HEK293 (cell line): ENCODE measurements around the gene VWA5A.

Source experiments
- GLI4 ChIP-seq: fragments of 450-650 bp; formaldehyde crosslinking; IDR thresholded peaks from 2 replicates; pipeline ENCODE4 v1.5.1; 2016; ENCODE audit warnings: missing biosample characterization, missing genetic modification characterization
- HOXC10 ChIP-seq: sonication (generic); formaldehyde crosslinking; IDR thresholded peaks from 2 replicates; pipeline ENCODE4 v1.8.1; 2023; ENCODE audit warnings: mild to moderate bottlenecking, missing genetic modification reagents
- KLF8 ChIP-seq: fragments of 450-650 bp; formaldehyde crosslinking; IDR thresholded peaks from 2 replicates; pipeline ENCODE4 v1.5.1; 2016; ENCODE audit warnings: missing biosample characterization, missing genetic modification characterization
- MEIS1 ChIP-seq: sonication (generic); formaldehyde crosslinking; IDR thresholded peaks from 2 replicates; pipeline ENCODE4 v1.8.1; 2022; ENCODE audit warnings: missing genetic modification reagents, mild to moderate bottlenecking, borderline replicate concordance
- MYNN ChIP-seq: fragments of 450-650 bp; formaldehyde crosslinking; IDR thresholded peaks from 2 replicates; pipeline ENCODE4 v1.5.1; 2016; ENCODE audit warnings: missing biosample characterization, missing genetic modification characterization, borderline replicate concordance
- WT1 ChIP-seq: fragments of 450-650 bp; formaldehyde crosslinking; IDR thresholded peaks from 2 replicates; pipeline ENCODE4 v1.5.1; 2016; ENCODE audit warnings: missing biosample characterization, missing genetic modification characterization
- YY2 ChIP-seq: fragments of 450-650 bp; formaldehyde crosslinking; IDR thresholded peaks from 2 replicates; pipeline ENCODE4 v1.5.1; 2016; ENCODE audit warnings: missing biosample characterization, missing genetic modification characterization
- ZBTB17 ChIP-seq: fragments of 450-650 bp; formaldehyde crosslinking; IDR thresholded peaks from 2 replicates; pipeline ENCODE4 v1.5.1; 2016; ENCODE audit warnings: missing biosample characterization, missing genetic modification characterization
- ZBTB8A ChIP-seq: fragments of 450-650 bp; formaldehyde crosslinking; IDR thresholded peaks from 2 replicates; pipeline ENCODE4 v1.5.1; 2016; ENCODE audit warnings: missing biosample characterization, missing genetic modification characterization
- ZFHX2 ChIP-seq: fragments of 450-650 bp; formaldehyde crosslinking; conservative IDR thresholded peaks from 2 replicates; pipeline ENCODE4 v1.5.1; 2016; ENCODE audit warnings: missing biosample characterization, missing genetic modification characterization
- ZNF112 ChIP-seq: fragments of 450-650 bp; formaldehyde crosslinking; IDR thresholded peaks from 2 replicates; pipeline ENCODE4 v1.5.0; 2017; ENCODE audit warnings: missing biosample characterization, missing genetic modification characterization
- ZNF121 ChIP-seq: fragments of 450-650 bp; formaldehyde crosslinking; IDR thresholded peaks from 2 replicates; pipeline ENCODE4 v1.5.1; 2016; ENCODE audit warnings: missing biosample characterization, missing genetic modification characterization
- ZNF175 ChIP-seq: fragments of 450-650 bp; formaldehyde crosslinking; IDR thresholded peaks from 2 replicates; pipeline ENCODE4 v1.5.1; 2016; ENCODE audit warnings: missing biosample characterization, missing genetic modification characterization
- ZNF184 ChIP-seq: fragments of 450-650 bp; IDR thresholded peaks from 2 replicates; pipeline ENCODE4 v1.5.1; 2018; ENCODE audit warnings: missing biosample characterization, mild to moderate bottlenecking, missing genetic modification characterization
- ZNF19 ChIP-seq: fragments of 450-650 bp; formaldehyde crosslinking; IDR thresholded peaks from 2 replicates; pipeline ENCODE4; 2016; ENCODE audit warnings: missing biosample characterization, missing genetic modification characterization, low read depth
- ZNF2 ChIP-seq: fragments of 450-650 bp; formaldehyde crosslinking; IDR thresholded peaks from 2 replicates; pipeline ENCODE4 v1.5.1; 2016; ENCODE audit warnings: missing biosample characterization, missing genetic modification characterization
- ZNF221 ChIP-seq: fragments of 450-650 bp; formaldehyde crosslinking; IDR thresholded peaks from 2 replicates; pipeline ENCODE4 v1.5.1; 2017; ENCODE audit warnings: missing biosample characterization, missing genetic modification characterization, borderline replicate concordance
- ZNF280C ChIP-seq: fragments of 450-650 bp; formaldehyde crosslinking; IDR thresholded peaks from 2 replicates; pipeline ENCODE4 v1.5.1; 2016; ENCODE audit warnings: missing biosample characterization, missing genetic modification characterization
- ZNF354C ChIP-seq: fragments of 450-650 bp; formaldehyde crosslinking; IDR thresholded peaks from 2 replicates; pipeline ENCODE4 v1.5.1; 2016; ENCODE audit warnings: missing biosample characterization, missing genetic modification characterization, low read depth, borderline replicate concordance
- ZNF394 ChIP-seq: fragments of 450-650 bp; formaldehyde crosslinking; IDR thresholded peaks from 2 replicates; pipeline ENCODE4 v1.5.1; 2016; ENCODE audit warnings: missing biosample characterization, missing genetic modification characterization, mild to moderate bottlenecking, moderate library complexity, borderline replicate concordance
- ZNF423 ChIP-seq: fragments of 450-650 bp; formaldehyde crosslinking; IDR thresholded peaks from 2 replicates; pipeline ENCODE4 v1.5.1; 2016; ENCODE audit warnings: missing biosample characterization, missing genetic modification characterization
- ZNF510 ChIP-seq: fragments of 450-650 bp; formaldehyde crosslinking; IDR thresholded peaks from 2 replicates; pipeline ENCODE4 v1.5.1; 2018; ENCODE audit warnings: mild to moderate bottlenecking, missing genetic modification characterization, missing biosample characterization; ENCODE audit not compliant: insufficient replicate concordance
- ZNF521 ChIP-seq: fragments of 450-650 bp; formaldehyde crosslinking; IDR thresholded peaks from 2 replicates; pipeline ENCODE4 v1.5.1; 2017; ENCODE audit warnings: missing biosample characterization, mild to moderate bottlenecking, missing genetic modification characterization
- ZNF558 ChIP-seq: fragments of 450-650 bp; formaldehyde crosslinking; IDR thresholded peaks from 2 replicates; pipeline ENCODE4 v1.5.1; 2016; ENCODE audit warnings: missing biosample characterization, missing genetic modification characterization
- ZNF600 ChIP-seq: fragments of 450-650 bp; formaldehyde crosslinking; IDR thresholded peaks from 2 replicates; pipeline ENCODE4 v1.5.1; 2016; ENCODE audit warnings: missing biosample characterization, missing genetic modification characterization
- ZNF629 ChIP-seq: fragments of 450-650 bp; formaldehyde crosslinking; IDR thresholded peaks from 2 replicates; pipeline ENCODE4 v1.5.1; 2017; ENCODE audit warnings: missing biosample characterization, missing genetic modification characterization
- ZNF645 ChIP-seq: fragments of 450-650 bp; formaldehyde crosslinking; IDR thresholded peaks from 2 replicates; pipeline ENCODE4; 2016; ENCODE audit warnings: missing biosample characterization, missing genetic modification characterization
- ZNF692 ChIP-seq: fragments of 450-650 bp; formaldehyde crosslinking; IDR thresholded peaks from 2 replicates; pipeline ENCODE4 v1.5.1; 2016; ENCODE audit warnings: missing biosample characterization, missing genetic modification characterization
- ZNF707 ChIP-seq: fragments of 450-650 bp; formaldehyde crosslinking; IDR thresholded peaks from 2 replicates; pipeline ENCODE4 v1.5.1; 2016; ENCODE audit warnings: missing biosample characterization, missing genetic modification characterization
- ZNF76 ChIP-seq: fragments of 450-650 bp; formaldehyde crosslinking; IDR thresholded peaks from 2 replicates; pipeline ENCODE4; 2016; ENCODE audit warnings: low read depth, missing biosample characterization, missing genetic modification characterization, borderline replicate concordance
- ZNF776 ChIP-seq: fragments of 450-650 bp; formaldehyde crosslinking; IDR thresholded peaks from 2 replicates; pipeline ENCODE4 v1.5.0; 2017; ENCODE audit warnings: missing biosample characterization, missing genetic modification characterization, borderline replicate concordance
- ZNF792 ChIP-seq: fragments of 450-650 bp; formaldehyde crosslinking; IDR thresholded peaks from 2 replicates; pipeline ENCODE4 v1.5.1; 2016; ENCODE audit warnings: missing biosample characterization, missing genetic modification characterization
- TF ChIP-seq, protein P1 (sequence below): fragments of 450-650 bp; formaldehyde crosslinking; IDR thresholded peaks from 2 replicates; pipeline ENCODE4 v1.5.1; 2016; ENCODE audit warnings: missing biosample characterization, missing genetic modification characterization
- TF ChIP-seq, protein P2 (sequence below): fragments of 450-650 bp; formaldehyde crosslinking; IDR thresholded peaks from 2 replicates; pipeline ENCODE4 v1.5.1; 2017; ENCODE audit warnings: missing biosample characterization, missing genetic modification characterization

Gene VWA5A

GRCh38 chr11:124072147-124072546, 43.1 kb upstream of the VWA5A start (continued):
- TF ChIP-seq YY2 (tag by site-specific recombination) (no peak), ZNF600 (tag by site-specific recombination) (no peak), ZNF692 (tag by site-specific recombination) (no peak), ZNF629 (tag by site-specific recombination) (peak; percentile 50; the same call in 1 of the 2 replicates), HOXC10 (CRISPR knock-in tag) (no peak), ZBTB17 (tag by site-specific recombination) (no peak), ZNF792 (tag by site-specific recombination) (no peak), ZNF2 (tag by site-specific recombination) (no peak), ZNF221 (no peak), ZNF645 (tag by site-specific recombination) (no peak), ZNF112 (tag by site-specific recombination) (no peak), MEIS1 (CRISPR knock-in tag) (no peak), MYNN (no peak), ZNF354C (tag by site-specific recombination) (peak; percentile 40; the same call in 1 of the 2 replicates), ZNF121 (tag by site-specific recombination) (no peak), ZNF707 (tag by site-specific recombination) (no peak), ZNF76 (tag by site-specific recombination) (no peak), ZBTB8A (tag by site-specific recombination) (peak; percentile 67), ZNF776 (tag by site-specific recombination) (no peak), WT1 (tag by site-specific recombination) (no peak), GLI4 (tag by site-specific recombination) (no peak), KLF8 (tag by site-specific recombination) (no peak), ZNF521 (tag by site-specific recombination) (no peak), ZNF423 (tag by site-specific recombination) (no peak), ZNF394 (tag by site-specific recombination) (peak; percentile 92), ZNF558 (tag by site-specific recombination) (peak; percentile 66; the same call in 1 of the 2 replicates), ZNF510 (tag by site-specific recombination) (peak; percentile 49), ZNF175 (no peak), ZNF19 (tag by site-specific recombination) (no peak), ZNF280C (tag by site-specific recombination) (no peak), ZNF184 (no peak), ZFHX2 (no peak)
- TF ChIP-seq, protein P1, sequence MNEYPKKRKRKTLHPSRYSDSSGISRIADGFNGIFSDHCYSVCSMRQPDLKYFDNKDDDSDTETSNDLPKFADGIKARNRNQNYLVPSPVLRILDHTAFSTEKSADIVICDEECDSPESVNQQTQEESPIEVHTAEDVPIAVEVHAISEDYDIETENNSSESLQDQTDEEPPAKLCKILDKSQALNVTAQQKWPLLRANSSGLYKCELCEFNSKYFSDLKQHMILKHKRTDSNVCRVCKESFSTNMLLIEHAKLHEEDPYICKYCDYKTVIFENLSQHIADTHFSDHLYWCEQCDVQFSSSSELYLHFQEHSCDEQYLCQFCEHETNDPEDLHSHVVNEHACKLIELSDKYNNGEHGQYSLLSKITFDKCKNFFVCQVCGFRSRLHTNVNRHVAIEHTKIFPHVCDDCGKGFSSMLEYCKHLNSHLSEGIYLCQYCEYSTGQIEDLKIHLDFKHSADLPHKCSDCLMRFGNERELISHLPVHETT (tag by site-specific recombination), result no peak
- TF ChIP-seq, protein P2, sequence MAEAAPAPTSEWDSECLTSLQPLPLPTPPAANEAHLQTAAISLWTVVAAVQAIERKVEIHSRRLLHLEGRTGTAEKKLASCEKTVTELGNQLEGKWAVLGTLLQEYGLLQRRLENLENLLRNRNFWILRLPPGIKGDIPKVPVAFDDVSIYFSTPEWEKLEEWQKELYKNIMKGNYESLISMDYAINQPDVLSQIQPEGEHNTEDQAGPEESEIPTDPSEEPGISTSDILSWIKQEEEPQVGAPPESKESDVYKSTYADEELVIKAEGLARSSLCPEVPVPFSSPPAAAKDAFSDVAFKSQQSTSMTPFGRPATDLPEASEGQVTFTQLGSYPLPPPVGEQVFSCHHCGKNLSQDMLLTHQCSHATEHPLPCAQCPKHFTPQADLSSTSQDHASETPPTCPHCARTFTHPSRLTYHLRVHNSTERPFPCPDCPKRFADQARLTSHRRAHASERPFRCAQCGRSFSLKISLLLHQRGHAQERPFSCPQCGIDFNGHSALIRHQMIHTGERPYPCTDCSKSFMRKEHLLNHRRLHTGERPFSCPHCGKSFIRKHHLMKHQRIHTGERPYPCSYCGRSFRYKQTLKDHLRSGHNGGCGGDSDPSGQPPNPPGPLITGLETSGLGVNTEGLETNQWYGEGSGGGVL, result no peak
